Tibial nerve (tissue), 4 donors: ENCODE measurements around the gene CST6. TPM values are rescaled to one million over a fixed set of nuclear protein-coding genes. Genes with fewer than 3 reads are reported as not detected.
A peak's percentile ranks its signal among the peaks of the same experiment; 100 is the strongest.

Source experiments
- DNase-seq, 2 donors: peaks; one replicate each; pipeline ENCODE4 v3.0.0-alpha.2; 2019; ENCODE audit warnings: low spot score in 2 of 2
- H3K27ac ChIP-seq, 4 donors: fragments of 200-600 bp; sonication (generic) in 3 of 4; one replicate each; pipeline ENCODE4 v1.5.1; 2017 to 2019; ENCODE audit warnings: mild to moderate bottlenecking in 1 of 4
- H3K27me3 ChIP-seq, 2 donors: fragments of 200-600 bp; sonication (generic) in 1 of 2; one replicate each; pipeline versions ENCODE4 v1.5.1 to v1.6.0; 2017 to 2019
- H3K36me3 ChIP-seq, 3 donors: fragments of 200-600 bp; sonication (generic); one replicate each; pipeline ENCODE4 v1.5.1; 2018 to 2019
- H3K4me1 ChIP-seq, 4 donors: fragments of 200-600 bp; sonication (generic) in 3 of 4; one replicate each; pipeline ENCODE4 v1.5.1; 2017 to 2019
- H3K4me3 ChIP-seq, 4 donors: fragments of 200-600 bp; sonication (generic) in 3 of 4; one replicate each; pipeline ENCODE4 v1.5.1; 2017 to 2019; ENCODE audit warnings: mild to moderate bottlenecking in 1 of 4, moderate library complexity in 1 of 4
- H3K9me3 ChIP-seq, 4 donors: fragments of 200-600 bp; sonication (generic) in 3 of 4; one replicate each; pipeline ENCODE4 v1.5.1; 2017 to 2019
- CTCF ChIP-seq, 5 experiments: fragments of 200-600 bp in 3 of 5; fragments of 450-650 bp in 2 of 5; sonication (generic) in 3 of 5; IDR thresholded peaks; one replicate each; pipeline ENCODE4 v1.5.1; 2016 to 2019; ENCODE audit warnings: antibody characterized with exemption in 5 of 5, mild to moderate bottlenecking in 3 of 5, moderate library complexity in 2 of 5
- EP300 ChIP-seq, 2 donors: sonication (generic); formaldehyde crosslinking; IDR thresholded peaks; one replicate each; pipeline ENCODE4 v1.6.1; 2017; ENCODE audit warnings: antibody characterized with exemption in 2 of 2, mild to moderate bottlenecking in 1 of 2
- POLR2A ChIP-seq, 2 donors: fragments of 450-650 bp; IDR thresholded peaks; one replicate each; pipeline ENCODE4 v1.6.1; 2017; ENCODE audit warnings: antibody characterized with exemption in 2 of 2, mild to moderate bottlenecking in 2 of 2, moderate library complexity in 2 of 2
- WGBS, 2 donors: methylation state at CpG; one replicate each; pipeline ENCODE4 v1.1.5; 2018; 5-methylcytosine and 5-hydroxymethylcytosine counted together
- total RNA-seq, 4 donors: library from RNA; depleted of rRNA; stranded (reverse); fragments of >200 nt; gene quantifications; one replicate each; pipeline ENCODE4 v1.1.0, GENCODE V29; 2016

The CST6 gene
- total RNA-seq, 4 donors from 2014 or later = 1.2 TPM; not detected in 3

- no peaks in the 10 kb centered on the region for H3K27me3 ChIP-seq
- peaks cover 0 to 29% (median 16%) of the 10 kb centered on the region in 4 donors for H3K4me1 ChIP-seq
- H3K27ac ChIP-seq = peak within 1 kb of the TSS; percentile 89 to 96 (median 90)
- WGBS, 2 donors = 0% methylated on average over 47 to 55 of the region's 55 CpGs
- H3K9me3 ChIP-seq = no peaks in the 10 kb centered on the region
- peak in 2 of 5 experiments; percentile 42 to 44 for TF ChIP-seq CTCF (IDR thresholded peaks at IDR 0.05)
- peak; percentile 16 to 48 for TF ChIP-seq POLR2A (IDR thresholded peaks at IDR 0.05)
- TF ChIP-seq EP300 (IDR thresholded peaks at IDR 0.05) = peak in 1 of 2 donors; percentile 98
- H3K36me3 ChIP-seq = peaks cover 0 to 53% (median 13%) of the 10 kb centered on the region in 3 donors
- peak; percentile 77 to 92 for DNase-seq
- peak within 1 kb of the TSS; percentile 68 to 83 (median 75) for H3K4me3 ChIP-seq
These were observed 9.7 kb upstream of the CST6 start, which contains the start of the genes BANF1 and EIF1AD for GRCh38 chr11:66001942-66002647. Gene BANF1, plus strand, starts transcription at chr11:66002503. Its CDS starts 748 bp downstream, at chr11:66003251. Gene EIF1AD, minus strand, starts transcription at chr11:66002157. Its CDS starts 1,768 bp downstream, at chr11:66000389.

- Histone ChIP-seq H3K27me3 (no peaks in the 10 kb centered on the region), H3K9me3 (no peaks in the 10 kb centered on the region), H3K36me3 (peaks cover 0 to 47% (median 13%) of the 10 kb centered on the region in 3 donors), H3K27ac (peak overlapping the region; percentile 89 to 96 (median 90)), H3K4me3 (peak overlapping the region; percentile 68 to 83 (median 75)), H3K4me1 (peaks cover 0 to 29% (median 16%) of the 10 kb centered on the region in 4 donors)
- peak in 1 of 2 donors; percentile 16 for DNase-seq
- WGBS, 2 donors = 0% methylated on average over 8 to 17 of the region's 40 CpGs
- no peak for TF ChIP-seq POLR2A (IDR thresholded peaks at IDR 0.05)
- peak in 1 of 5 experiments; percentile 11 for TF ChIP-seq CTCF (IDR thresholded peaks at IDR 0.05)
- TF ChIP-seq EP300 (IDR thresholded peaks at IDR 0.05) = no peak
These were observed 9.1 kb upstream of the CST6 start for GRCh38 chr11:66002648-66003225.

- no peak for TF ChIP-seq EP300 (IDR thresholded peaks at IDR 0.05)
- no peak for TF ChIP-seq CTCF (IDR thresholded peaks at IDR 0.05)
- TF ChIP-seq POLR2A (IDR thresholded peaks at IDR 0.05) = no peak
- 82 to 85% methylated on average over 6 of the region's 6 CpGs for WGBS, 2 donors
- Histone ChIP-seq H3K4me1 (peaks cover 0 to 29% (median 16%) of the 10 kb centered on the region in 4 donors), H3K9me3 (no peaks in the 10 kb centered on the region), H3K27me3 (no peaks in the 10 kb centered on the region), H3K27ac (peak overlapping the region in 3 of 4 donors; percentile 89 to 96 (median 91)), H3K36me3 (peaks cover 0 to 41% (median 12%) of the 10 kb centered on the region in 3 donors), H3K4me3 (peak overlapping the region; percentile 68 to 83 (median 75))
- DNase-seq = no peak
These were observed 8.5 kb upstream of the CST6 start for GRCh38 chr11:66003291-66003690.

- H3K36me3 ChIP-seq = peaks cover 0 to 32% (median 5%) of the 10 kb centered on the region in 3 donors
- H3K9me3 ChIP-seq = no peaks in the 10 kb centered on the region
- peaks cover 0 to 29% (median 16%) of the 10 kb centered on the region in 4 donors for H3K4me1 ChIP-seq
- WGBS, 2 donors = 80 to 88% methylated on average over 4 of the region's 4 CpGs
- DNase-seq = no peak
- no peak overlapping the region for H3K4me3 ChIP-seq
- H3K27me3 ChIP-seq = no peaks in the 10 kb centered on the region
- no peak for TF ChIP-seq POLR2A (IDR thresholded peaks at IDR 0.05)
- TF ChIP-seq EP300 (IDR thresholded peaks at IDR 0.05) = no peak
- TF ChIP-seq CTCF (IDR thresholded peaks at IDR 0.05) = no peak
- H3K27ac ChIP-seq = no peak overlapping the region
These were observed 7.6 kb upstream of the CST6 start for GRCh38 chr11:66004186-66004585.
